Ramos (cell line): ENCODE measurements around the gene SLC47A1.
"Not testable (repeated sequence)": the region's sequence is repeated elsewhere in the genome, so short reads cannot be mapped to it uniquely, and the experiment has no call there.

Experiments used
- in situ Hi-C: fragments of 300-500 bp; cut with MboI; formaldehyde crosslinking; loops from one replicate; pipeline ENCODE4 v1.14.3; 2022; ENCODE audit warnings: low sequenced_read_pairs; ENCODE audit not compliant: unreplicated experiment

SLC47A1 gene

GRCh38 chr17:19551165-19551564 is 17.5 kb downstream of the SLC47A1 start:
- in situ Hi-C loops = no loop called here

GRCh38 chr17:19551591-19552148 is 18.0 kb downstream of the SLC47A1 start:
- in situ Hi-C loops = no loop called here

- in situ Hi-C loops = no loop called here
Measured at GRCh38 chr17:19553036-19553435, 19.4 kb downstream of the SLC47A1 start.

GRCh38 chr17:19554393-19554792 is 20.7 kb downstream of the SLC47A1 start:
- in situ Hi-C loops = no loop called here

- in situ Hi-C loops = no loop called here
Measured at GRCh38 chr17:19555746-19556145, 22.1 kb downstream of the SLC47A1 start.

- in situ Hi-C loops = no loop called here
Measured at GRCh38 chr17:19558946-19559345, 25.3 kb downstream of the SLC47A1 start.

GRCh38 chr17:19561697-19562318 is 28.2 kb downstream of the SLC47A1 start:
- in situ Hi-C loops = no loop called here

- in situ Hi-C loops = no loop called here
Measured at GRCh38 chr17:19565817-19566575, 32.3 kb downstream of the SLC47A1 start.

GRCh38 chr17:19567216-19568015 is 33.8 kb downstream of the SLC47A1 start:
- in situ Hi-C loops = no loop called here

- in situ Hi-C loops = no loop called here
Measured at GRCh38 chr17:19568016-19568350, 34.3 kb downstream of the SLC47A1 start.

GRCh38 chr17:19569785-19570543 is 36.3 kb downstream of the SLC47A1 start:
- in situ Hi-C loops = no loop called here

- in situ Hi-C loops = no loop called here
Measured at GRCh38 chr17:19570544-19571062, 36.9 kb downstream of the SLC47A1 start.

GRCh38 chr17:19573075-19573474 is 39.4 kb downstream of the SLC47A1 start:
- in situ Hi-C loops = no loop called here

- in situ Hi-C loops = no loop called here
Measured at GRCh38 chr17:19574956-19575355, 41.3 kb downstream of the SLC47A1 start.

GRCh38 chr17:19578545-19578944 is 44.9 kb downstream of the SLC47A1 start:
- in situ Hi-C loops = no loop called here

- in situ Hi-C loops = no loop called here
Measured at GRCh38 chr17:19579192-19579761, 45.6 kb downstream of the SLC47A1 start.

- in situ Hi-C loops = no loop called here
Measured at GRCh38 chr17:19579867-19580565, 46.4 kb downstream of the SLC47A1 start.

- in situ Hi-C loops = not testable (repeated sequence)
Measured at GRCh38 chr17:19580566-19580920, 46.9 kb downstream of the SLC47A1 start.

GRCh38 chr17:19582152-19582551 is 48.5 kb downstream of the SLC47A1 start:
- in situ Hi-C loops = not testable (repeated sequence)
